Stimulated activated CD4-positive, alpha-beta T cell treated with anti-CD3 and anti-CD28 coated beads, Interleukin-4, amount 100 ng/mL, for 4 hours (primary cell): Measurements from ENCODE around the gene EVL.
"Not testable (repeated sequence)": the region's sequence is repeated elsewhere in the genome, so short reads cannot be mapped to it uniquely, and the experiment has no call there.

ENCODE experiments used
- DNase-seq, 2 experiments: peaks; one replicate each; pipeline ENCODE4 v3.0.0-alpha.2; 2020

EVL gene

GRCh38 chr14:100180671-100181070 is 115.4 kb downstream of the EVL start:
- DNase-seq = not testable (repeated sequence)

- not testable (repeated sequence) for DNase-seq
These were observed 116.8 kb downstream of the EVL start for GRCh38 chr14:100181876-100182551.

- no peak for DNase-seq
These were observed 122.1 kb downstream of the EVL start for GRCh38 chr14:100187247-100187833.

- no peak for DNase-seq
These were observed 123.3 kb downstream of the EVL start for GRCh38 chr14:100188392-100189030.

- no peak for DNase-seq
These were observed 124.9 kb downstream of the EVL start for GRCh38 chr14:100190126-100190525.

GRCh38 chr14:100191584-100192249 is 126.5 kb downstream of the EVL start:
- no peak for DNase-seq

- no peak for DNase-seq
These were observed 127.0 kb downstream of the EVL start for GRCh38 chr14:100192250-100192671.

- peak; percentile 99 to 100 for DNase-seq
These were observed 127.6 kb downstream of the EVL start for GRCh38 chr14:100192672-100193416.
